Right lobe of liver (tissue), 4 donors: ENCODE measurements around the gene KCNQ1OT1.

Experiments
- POLR2A ChIP-seq: fragments of 450-650 bp; IDR thresholded peaks from one replicate; pipeline ENCODE4 v1.6.1; 2017; ENCODE audit warnings: antibody characterized with exemption, mild to moderate bottlenecking
- TF ChIP-seq, protein P1 (sequence below), 4 donors: fragments of 200-600 bp in 3 of 4; fragments of 450-650 bp in 1 of 4; IDR thresholded peaks; one replicate each; pipeline versions ENCODE4 v1.5.1 to v1.8.0; 2016 to 2022; ENCODE audit warnings: antibody characterized with exemption in 4 of 4, mild to moderate bottlenecking in 2 of 4
- donor health status: DM: no; HTN: no; CAD: no.
- donor health status: DM: no; HTN: no; CAD: no.
- donor health status: DM: no; HTN: yes; CAD: no.

DNA sequence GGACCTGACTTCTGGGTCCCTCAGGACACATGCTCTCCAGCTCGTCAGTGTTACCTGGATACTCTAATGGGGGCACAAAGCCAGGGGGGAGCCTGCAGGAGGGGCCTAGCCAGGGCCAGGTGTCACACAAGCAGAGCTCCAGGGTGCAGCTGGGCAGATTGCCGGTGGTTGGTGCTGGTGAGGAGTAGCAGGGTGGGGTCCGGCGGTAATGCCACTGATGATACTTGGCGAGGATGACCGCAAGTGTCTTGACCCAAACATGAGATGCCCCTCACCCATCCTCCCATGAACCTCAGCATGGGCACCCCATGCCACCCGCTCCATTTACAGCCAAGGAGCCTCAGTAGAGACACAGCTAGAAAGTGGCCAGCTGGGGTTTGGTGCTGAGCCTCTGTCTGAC lies 15.1 kb upstream of the KCNQ1OT1 start:
- TF ChIP-seq, protein P1, sequence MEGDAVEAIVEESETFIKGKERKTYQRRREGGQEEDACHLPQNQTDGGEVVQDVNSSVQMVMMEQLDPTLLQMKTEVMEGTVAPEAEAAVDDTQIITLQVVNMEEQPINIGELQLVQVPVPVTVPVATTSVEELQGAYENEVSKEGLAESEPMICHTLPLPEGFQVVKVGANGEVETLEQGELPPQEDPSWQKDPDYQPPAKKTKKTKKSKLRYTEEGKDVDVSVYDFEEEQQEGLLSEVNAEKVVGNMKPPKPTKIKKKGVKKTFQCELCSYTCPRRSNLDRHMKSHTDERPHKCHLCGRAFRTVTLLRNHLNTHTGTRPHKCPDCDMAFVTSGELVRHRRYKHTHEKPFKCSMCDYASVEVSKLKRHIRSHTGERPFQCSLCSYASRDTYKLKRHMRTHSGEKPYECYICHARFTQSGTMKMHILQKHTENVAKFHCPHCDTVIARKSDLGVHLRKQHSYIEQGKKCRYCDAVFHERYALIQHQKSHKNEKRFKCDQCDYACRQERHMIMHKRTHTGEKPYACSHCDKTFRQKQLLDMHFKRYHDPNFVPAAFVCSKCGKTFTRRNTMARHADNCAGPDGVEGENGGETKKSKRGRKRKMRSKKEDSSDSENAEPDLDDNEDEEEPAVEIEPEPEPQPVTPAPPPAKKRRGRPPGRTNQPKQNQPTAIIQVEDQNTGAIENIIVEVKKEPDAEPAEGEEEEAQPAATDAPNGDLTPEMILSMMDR (IDR thresholded peaks at IDR 0.05) = no peak
- TF ChIP-seq POLR2A = no peak
